ENCODE results near the gene CPEB2.

- no peak for TF ChIP-seq EZH2phosphoT487 (IDR thresholded peaks at IDR 0.05; ENCODE audit: insufficient read depth, low read depth)
- no peak for TF ChIP-seq EZH2 (IDR thresholded peaks at IDR 0.05; ENCODE audit: insufficient read depth, poor library complexity, severe bottlenecking)
These were observed 114.3 kb downstream of the CPEB2 start for GRCh38 chr4:15116509-15117079.
